GM19468 (cell line): Measurements from ENCODE around the gene UQCRC2.
"Not testable (repeated sequence)": the region's sequence is repeated elsewhere in the genome, so short reads cannot be mapped to it uniquely, and the experiment has no call there.

Experiments used
- ATAC-seq: cut with Tn5 transposase; IDR thresholded peaks from one replicate; pipeline ENCODE4 v1.9.1; 2021; ENCODE audit warnings: mild to moderate bottlenecking, moderate library complexity, moderate number of reproducible peaks; ENCODE audit not compliant: unreplicated experiment; ENCODE audit errors: extremely low read depth

Gene UQCRC2

GRCh38 chr16:22007509-22008214, 54.5 kb downstream of the UQCRC2 start, which contains the start of gene MOSMO:
MOSMO (plus strand) TSS chr16:22008111; CDS start chr16:22008302, 191 bp downstream.
- ATAC-seq = no peak

- ATAC-seq = no peak
Observed at GRCh38 chr16:22008215-22009059, 55.3 kb downstream of the UQCRC2 start.

- no peak for ATAC-seq
Observed at GRCh38 chr16:22010902-22011301, 57.7 kb downstream of the UQCRC2 start.

GRCh38 chr16:22012241-22012640, 59.1 kb downstream of the UQCRC2 start:
- ATAC-seq = no peak

GRCh38 chr16:22013486-22013885, 60.3 kb downstream of the UQCRC2 start:
- no peak for ATAC-seq

- ATAC-seq = no peak
Observed at GRCh38 chr16:22014271-22014873, 61.2 kb downstream of the UQCRC2 start.

GRCh38 chr16:22016927-22017326, 63.8 kb downstream of the UQCRC2 start:
- no peak for ATAC-seq

GRCh38 chr16:22018559-22018958, 65.4 kb downstream of the UQCRC2 start:
- ATAC-seq = no peak

- ATAC-seq = no peak
Observed at GRCh38 chr16:22022151-22022550, 69.0 kb downstream of the UQCRC2 start.

- ATAC-seq = no peak
Observed at GRCh38 chr16:22023505-22023904, 70.3 kb downstream of the UQCRC2 start.

GRCh38 chr16:22024785-22025184, 71.6 kb downstream of the UQCRC2 start:
- ATAC-seq = not testable (repeated sequence)

- no peak for ATAC-seq
Observed at GRCh38 chr16:22027633-22028032, 74.5 kb downstream of the UQCRC2 start.

- ATAC-seq = no peak
Observed at GRCh38 chr16:22029632-22030031, 76.5 kb downstream of the UQCRC2 start.

- no peak for ATAC-seq
Observed at GRCh38 chr16:22030087-22030812, 77.1 kb downstream of the UQCRC2 start.

- ATAC-seq = no peak
Observed at GRCh38 chr16:22031483-22032083, 78.4 kb downstream of the UQCRC2 start.
